Measurements from ENCODE around the gene L3MBTL2.

L3MBTL2 gene

GRCh38 chr22:41274856-41275255 is 69.7 kb downstream of the L3MBTL2 start:
- DNase-seq: no peak

- no peak for DNase-seq
Measured at GRCh38 chr22:41280065-41280464, 75.0 kb downstream of the L3MBTL2 start.

- no peak for DNase-seq
Measured at GRCh38 chr22:41280854-41281253, 75.7 kb downstream of the L3MBTL2 start.

All from fibroblast of skin of scalp (primary cell).